ENCODE measurements around the gene DMRT1. TPM values are rescaled to one million over a fixed set of nuclear protein-coding genes. Genes with fewer than 3 reads are reported as not detected.

Gene DMRT1
- total RNA-seq, 1 donor from 2014 or later: not detected

DNA sequence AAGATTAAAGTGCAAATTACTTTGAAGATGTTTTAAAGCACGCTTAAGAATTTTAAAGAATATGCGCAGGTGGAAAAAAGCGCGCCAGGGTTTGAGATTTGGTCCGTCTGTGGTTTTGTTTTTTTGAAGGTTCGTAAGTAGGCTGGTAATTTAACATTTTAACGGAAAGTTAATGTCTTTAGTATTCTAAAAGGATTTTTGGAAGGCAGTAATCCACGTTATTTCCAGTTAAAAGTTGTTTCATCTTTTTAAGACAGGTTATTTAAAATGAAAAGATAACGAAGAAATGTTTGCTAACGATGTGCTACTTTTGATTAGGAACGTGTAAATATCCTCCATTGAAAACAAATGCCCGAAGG lies 1.9 kb downstream of the DMRT1 start:
- peaks cover 57% of the 10 kb centered on the region for H3K27me3 Mint-ChIP-seq (ENCODE audit: low read depth)
- DNase-seq (ENCODE audit: low spot score): no peak
- no peak overlapping the region for H3K27ac Mint-ChIP-seq (ENCODE audit: unreplicated experiment)
- no peak overlapping the region for H3K4me3 Mint-ChIP-seq (ENCODE audit: unreplicated experiment)
- H3K4me1 Mint-ChIP-seq (ENCODE audit: low read depth): peaks cover 3% of the 10 kb centered on the region
- no peaks in the 10 kb centered on the region for H3K9me3 Mint-ChIP-seq (ENCODE audit: low read depth)
- TF ChIP-seq, protein P1, sequence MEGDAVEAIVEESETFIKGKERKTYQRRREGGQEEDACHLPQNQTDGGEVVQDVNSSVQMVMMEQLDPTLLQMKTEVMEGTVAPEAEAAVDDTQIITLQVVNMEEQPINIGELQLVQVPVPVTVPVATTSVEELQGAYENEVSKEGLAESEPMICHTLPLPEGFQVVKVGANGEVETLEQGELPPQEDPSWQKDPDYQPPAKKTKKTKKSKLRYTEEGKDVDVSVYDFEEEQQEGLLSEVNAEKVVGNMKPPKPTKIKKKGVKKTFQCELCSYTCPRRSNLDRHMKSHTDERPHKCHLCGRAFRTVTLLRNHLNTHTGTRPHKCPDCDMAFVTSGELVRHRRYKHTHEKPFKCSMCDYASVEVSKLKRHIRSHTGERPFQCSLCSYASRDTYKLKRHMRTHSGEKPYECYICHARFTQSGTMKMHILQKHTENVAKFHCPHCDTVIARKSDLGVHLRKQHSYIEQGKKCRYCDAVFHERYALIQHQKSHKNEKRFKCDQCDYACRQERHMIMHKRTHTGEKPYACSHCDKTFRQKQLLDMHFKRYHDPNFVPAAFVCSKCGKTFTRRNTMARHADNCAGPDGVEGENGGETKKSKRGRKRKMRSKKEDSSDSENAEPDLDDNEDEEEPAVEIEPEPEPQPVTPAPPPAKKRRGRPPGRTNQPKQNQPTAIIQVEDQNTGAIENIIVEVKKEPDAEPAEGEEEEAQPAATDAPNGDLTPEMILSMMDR (IDR thresholded peaks at IDR 0.05): no peak
- H3K36me3 Mint-ChIP-seq (ENCODE audit: low read depth): no peaks in the 10 kb centered on the region

DNA sequence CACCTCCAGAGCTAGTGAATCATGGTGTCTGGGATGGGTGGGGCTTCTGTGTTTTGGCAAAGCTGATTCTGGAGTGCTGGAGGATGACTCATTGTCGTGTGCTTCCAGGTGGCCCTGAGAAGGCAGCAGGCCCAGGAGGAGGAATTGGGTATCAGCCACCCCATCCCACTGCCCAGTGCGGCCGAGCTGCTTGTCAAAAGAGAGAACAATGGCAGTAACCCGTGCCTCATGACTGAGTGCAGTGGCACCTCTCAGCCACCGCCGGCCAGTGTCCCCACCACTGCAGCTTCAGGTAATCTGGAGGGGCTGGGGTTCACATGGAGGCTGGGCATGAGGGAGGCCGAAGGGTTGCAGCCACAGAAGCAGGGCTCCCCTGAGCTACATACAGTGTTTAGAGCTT lies 5.4 kb downstream of the DMRT1 start:
- Mint-ChIP-seq H3K27ac (ENCODE audit: unreplicated experiment) (no peak overlapping the region), H3K4me1 (ENCODE audit: low read depth) (no peaks in the 10 kb centered on the region)

DNA sequence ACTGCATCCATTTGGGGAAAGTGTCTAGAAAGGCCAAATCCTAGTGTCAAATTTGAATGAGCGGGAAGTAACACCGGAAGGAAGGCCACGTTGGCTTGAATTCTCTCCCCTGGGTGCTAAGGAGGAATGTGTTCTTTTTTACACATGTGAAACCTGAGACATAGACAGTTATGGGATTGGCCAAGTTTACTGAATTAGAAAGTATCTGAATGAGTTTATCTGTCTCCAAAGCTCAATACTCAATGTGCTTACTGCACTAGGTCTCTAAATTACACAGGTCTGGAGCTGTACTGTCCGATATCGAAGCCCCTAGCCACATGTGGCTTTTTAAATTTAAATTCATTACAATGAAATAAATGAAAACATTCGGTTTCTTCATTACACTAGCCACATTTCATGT lies 6.0 kb downstream of the DMRT1 start:
- no peak for DNase-seq (ENCODE audit: low spot score)
- H3K4me1 Mint-ChIP-seq (ENCODE audit: low read depth): no peaks in the 10 kb centered on the region
- TF ChIP-seq, protein P1 (IDR thresholded peaks at IDR 0.05): no peak
- H3K36me3 Mint-ChIP-seq (ENCODE audit: low read depth): no peaks in the 10 kb centered on the region
- no peaks in the 10 kb centered on the region for H3K9me3 Mint-ChIP-seq (ENCODE audit: low read depth)
- no peak overlapping the region for H3K4me3 Mint-ChIP-seq (ENCODE audit: unreplicated experiment)
- H3K27me3 Mint-ChIP-seq (ENCODE audit: low read depth): peaks cover 43% of the 10 kb centered on the region
- H3K27ac Mint-ChIP-seq (ENCODE audit: unreplicated experiment): no peak overlapping the region

More for the DNA sequence above, 5.4 kb downstream of the DMRT1 start:
- Mint-ChIP-seq H3K36me3 (ENCODE audit: low read depth) (no peaks in the 10 kb centered on the region), H3K4me3 (ENCODE audit: unreplicated experiment) (no peak overlapping the region), H3K27me3 (ENCODE audit: low read depth) (peaks cover 41% of the 10 kb centered on the region), H3K9me3 (ENCODE audit: low read depth) (no peaks in the 10 kb centered on the region)
- TF ChIP-seq, protein P1 (IDR thresholded peaks at IDR 0.05): no peak
- DNase-seq (ENCODE audit: low spot score): no peak

DNA sequence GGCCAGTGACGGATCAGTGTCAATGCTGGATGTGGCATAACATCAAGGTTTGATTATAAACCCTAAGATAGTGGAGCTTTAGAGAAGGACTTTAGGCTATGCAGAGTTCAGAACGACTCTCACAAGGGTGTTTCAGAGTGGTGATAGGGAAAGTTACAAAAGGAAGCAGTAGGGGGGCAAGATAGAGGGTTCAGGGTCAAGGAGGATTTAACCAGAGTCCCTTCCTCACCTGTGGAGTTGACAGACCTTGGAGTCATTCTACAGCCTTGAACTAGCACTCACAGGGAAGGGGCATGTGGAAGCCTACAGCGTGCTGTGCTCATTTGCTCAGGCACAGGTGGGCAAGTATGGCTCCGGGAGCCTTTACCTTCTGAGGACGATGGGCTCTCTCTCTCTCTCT lies 7.9 kb downstream of the DMRT1 start:
- no peak for DNase-seq (ENCODE audit: low spot score)
- H3K9me3 Mint-ChIP-seq (ENCODE audit: low read depth): no peaks in the 10 kb centered on the region
- TF ChIP-seq, protein P1 (IDR thresholded peaks at IDR 0.05): no peak
- peaks cover 31% of the 10 kb centered on the region for H3K27me3 Mint-ChIP-seq (ENCODE audit: low read depth)
- no peaks in the 10 kb centered on the region for H3K36me3 Mint-ChIP-seq (ENCODE audit: low read depth)
- H3K4me3 Mint-ChIP-seq (ENCODE audit: unreplicated experiment): no peak overlapping the region
- no peak overlapping the region for H3K27ac Mint-ChIP-seq (ENCODE audit: unreplicated experiment)
- no peaks in the 10 kb centered on the region for H3K4me1 Mint-ChIP-seq (ENCODE audit: low read depth)

DNA sequence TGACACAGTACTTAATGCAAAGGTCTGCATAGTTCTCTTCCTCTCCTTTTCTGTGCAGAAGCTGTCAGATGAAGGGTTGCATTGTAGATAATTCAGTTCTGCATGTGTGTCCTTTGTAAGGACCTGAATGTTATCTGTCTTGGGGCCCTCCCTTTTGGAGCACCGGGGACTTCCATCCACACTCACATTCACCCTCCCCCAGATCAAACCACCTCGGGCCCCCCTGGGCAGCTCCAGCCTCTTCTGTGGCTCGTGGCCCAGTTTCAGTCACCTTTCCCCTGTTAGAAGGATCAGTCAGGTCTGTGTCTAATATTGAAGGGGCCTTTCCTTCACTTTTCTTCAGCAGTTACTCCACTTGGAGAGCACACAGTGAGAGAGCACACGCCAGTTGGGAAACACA lies 11.0 kb downstream of the DMRT1 start:
- Mint-ChIP-seq H3K27me3 (ENCODE audit: low read depth) (peaks cover 18% of the 10 kb centered on the region), H3K4me3 (ENCODE audit: unreplicated experiment) (no peak overlapping the region), H3K27ac (ENCODE audit: unreplicated experiment) (no peak overlapping the region), H3K4me1 (ENCODE audit: low read depth) (no peaks in the 10 kb centered on the region), H3K9me3 (ENCODE audit: low read depth) (no peaks in the 10 kb centered on the region), H3K36me3 (ENCODE audit: low read depth) (no peaks in the 10 kb centered on the region)
- TF ChIP-seq, protein P1 (IDR thresholded peaks at IDR 0.05): no peak
- no peak for DNase-seq (ENCODE audit: low spot score)
